SK-N-MC (cell line): Measurements from ENCODE around the gene GTF2I.

Experiments
- EZH2 ChIP-seq: fragments of 200-600 bp; sonication (generic); IDR thresholded peaks from one replicate; pipeline ENCODE4 v1.6.1; 2017; ENCODE audit warnings: antibody characterized with exemption
- POLR2AphosphoS5 ChIP-seq: IDR thresholded peaks from 2 replicates; pipeline ENCODE4 v1.6.1; 2012; ENCODE audit warnings: mild to moderate bottlenecking, low read depth, low read length, borderline replicate concordance

GRCh38 chr7:74656441-74656836 lies 1.1 kb upstream of the GTF2I start:
- TF ChIP-seq POLR2AphosphoS5 (no peak; the same call in 1 of the 2 replicates), EZH2 (no peak)
